GM23248 (cell line): ENCODE measurements around the gene ZNF708. TPM values are rescaled to one million over a fixed set of nuclear protein-coding genes. Genes with fewer than 3 reads are reported as not detected.
"Not testable (repeated sequence)": the region's sequence is repeated elsewhere in the genome, so short reads cannot be mapped to it uniquely, and the experiment has no call there.

Experiments
- DNase-seq: peaks from one replicate; pipeline ENCODE4 v3.0.0-alpha.2; 2015
- H2AFZ ChIP-seq: fragments of 200-600 bp; sonication (generic); 2 replicates; pipeline ENCODE4 v1.6.1; 2016; ENCODE audit warnings: antibody characterized with exemption
- H3F3A ChIP-seq: fragments of 200-600 bp; sonication (generic); 2 replicates; pipeline ENCODE4 v1.6.1; 2016; ENCODE audit warnings: mild to moderate bottlenecking, antibody characterized with exemption, mixed run types; ENCODE audit not compliant: insufficient read depth
- H3K27ac ChIP-seq: fragments of 200-600 bp; sonication (generic); 2 replicates; pipeline ENCODE4 v1.5.1; 2016; ENCODE audit warnings: mild to moderate bottlenecking
- H3K27me3 ChIP-seq: fragments of 200-600 bp; sonication (generic); replicated peaks from 2 replicates; pipeline ENCODE4 v1.6.1; 2016; ENCODE audit warnings: mild to moderate bottlenecking; ENCODE audit not compliant: insufficient read depth
- H3K36me3 ChIP-seq: fragments of 200-600 bp; sonication (generic); 2 replicates; pipeline ENCODE4 v1.6.1; 2016; ENCODE audit warnings: low read depth, mild to moderate bottlenecking
- H3K4me1 ChIP-seq: fragments of 200-600 bp; sonication (generic); 2 replicates; pipeline ENCODE4 v1.6.1; 2016; ENCODE audit warnings: mild to moderate bottlenecking; ENCODE audit not compliant: insufficient read depth
- H3K4me2 ChIP-seq: fragments of 200-600 bp; sonication (generic); one replicate; pipeline ENCODE4 v1.6.1; 2016; ENCODE audit warnings: mild to moderate bottlenecking; ENCODE audit not compliant: unreplicated experiment
- H3K4me3 ChIP-seq: fragments of 200-600 bp; sonication (generic); 2 replicates; pipeline ENCODE4 v1.5.1; 2016; ENCODE audit warnings: mild to moderate bottlenecking
- H3K79me2 ChIP-seq: fragments of 200-600 bp; sonication (generic); 2 replicates; pipeline ENCODE4 v1.6.1; 2016; ENCODE audit warnings: mild to moderate bottlenecking; ENCODE audit not compliant: insufficient read depth
- H3K9ac ChIP-seq: fragments of 200-600 bp; sonication (generic); 2 replicates; pipeline ENCODE4 v1.6.1; 2016; ENCODE audit warnings: mild to moderate bottlenecking
- H3K9me2 ChIP-seq: fragments of 200-600 bp; sonication (generic); 2 replicates; pipeline ENCODE4 v1.6.1; 2016; ENCODE audit warnings: mixed run types, mild to moderate bottlenecking, moderate library complexity; ENCODE audit not compliant: insufficient read depth
- H3K9me3 ChIP-seq: fragments of 200-600 bp; sonication (generic); one replicate; pipeline ENCODE4 v1.6.1; 2017; ENCODE audit warnings: low read depth
- H4K20me1 ChIP-seq: fragments of 200-600 bp; sonication (generic); 2 replicates; pipeline ENCODE4 v1.6.0; 2016; ENCODE audit not compliant: insufficient read depth
- EZH2 ChIP-seq: fragments of 200-600 bp; sonication (generic); IDR thresholded peaks from 2 replicates; pipeline ENCODE4 v1.6.1; 2018; ENCODE audit warnings: antibody characterized with exemption, mild to moderate bottlenecking; ENCODE audit not compliant: insufficient read depth, poor library complexity, severe bottlenecking
- EZH2phosphoT487 ChIP-seq: fragments of 200-600 bp; sonication (generic); IDR thresholded peaks from 2 replicates; pipeline ENCODE4 v1.6.1; 2018; ENCODE audit warnings: antibody characterized with exemption, moderate library complexity, mild to moderate bottlenecking, low read depth; ENCODE audit not compliant: insufficient read depth
- WGBS, 2 experiments: methylation state at CpG; one replicate each; pipeline ENCODE4 v1.1.6; 2015 to 2017; ENCODE audit warnings: low lambda C conversion rate in 2 of 2, low coverage in 1 of 2; ENCODE audit errors: missing lambda C conversion rate in 2 of 2; 5-methylcytosine and 5-hydroxymethylcytosine counted together
- in situ Hi-C: fragments of 300-500 bp; cut with MboI; formaldehyde crosslinking; loops from 2 replicates; pipeline ENCODE4 v1.15.0; 2020
- polyA plus RNA-seq: library from polyadenylated mRNA; unstranded; fragments of >200 nt; fragmentation: Nextera tagmentation; extraction: Ambion mirVana; gene quantifications from 2 replicates; pipeline ENCODE4 v1.2.1, GENCODE V29; 2016
- total RNA-seq: library from RNA; depleted of rRNA; stranded (reverse); fragments of >200 nt; shearing (Covaris generic); gene quantifications from 2 replicates; pipeline ENCODE4 v1.2.3, GENCODE V29; 2014

The ZNF708 gene
- total and polyA plus RNA-seq, 2 experiments from 2014 or later, result 2.1 to 3.0 TPM

DNA sequence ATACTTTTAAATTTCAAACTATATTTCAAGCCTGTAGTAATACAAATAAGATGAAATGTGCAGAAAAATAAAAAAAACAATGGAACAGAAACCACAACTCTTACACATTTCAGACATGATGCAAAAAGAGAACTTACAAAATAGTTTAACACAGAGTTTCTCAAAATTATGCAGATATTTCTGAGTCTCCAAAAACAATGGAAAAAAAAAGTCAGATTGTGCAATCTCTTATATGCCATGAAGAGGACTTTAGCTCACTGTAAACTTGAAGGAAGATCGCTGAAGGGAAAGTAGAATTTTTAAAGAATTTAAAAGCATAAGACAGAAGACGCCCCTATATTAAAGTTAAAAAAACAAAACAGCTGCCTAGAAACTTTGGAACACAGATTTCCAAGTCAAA is 20.4 kb downstream of the ZNF708 start:
- WGBS, 2 experiments, result 100% methylated on average over 2 of the region's 2 CpGs

GRCh38 chr19:21306881-21307479 is 22.2 kb downstream of the ZNF708 start:
- H3K4me3 ChIP-seq, in situ Hi-C loops, H3K4me1 ChIP-seq, H3K27me3 ChIP-seq, H3F3A ChIP-seq, H3K27ac ChIP-seq, H3K9me2 ChIP-seq, H3K4me2 ChIP-seq, H3K9me3 ChIP-seq, H4K20me1 ChIP-seq, H3K9ac ChIP-seq, H2AFZ ChIP-seq, DNase-seq: not testable (repeated sequence)
- Histone ChIP-seq H3K36me3 (peaks cover 45% of the 10 kb centered on the region), H3K79me2 (peaks cover 48% of the 10 kb centered on the region)
- 96 to 97% methylated on average over 3 of the region's 3 CpGs for WGBS, 2 experiments

More for the DNA sequence above, 20.4 kb downstream of the ZNF708 start:
- Histone ChIP-seq H2AFZ (no peak overlapping the region), H3K27me3 (no peaks in the 10 kb centered on the region), H3F3A (no peaks in the 10 kb centered on the region; the same call in 1 of the 2 replicates), H3K9ac (no peak overlapping the region), H3K9me3 (no peaks in the 10 kb centered on the region), H3K27ac (no peak overlapping the region), H3K4me3 (no peak overlapping the region), H3K9me2 (no peaks in the 10 kb centered on the region), H4K20me1 (no peaks in the 10 kb centered on the region), H3K36me3 (peaks cover 40% of the 10 kb centered on the region), H3K4me1 (no peaks in the 10 kb centered on the region), H3K79me2 (peaks cover 66% of the 10 kb centered on the region), H3K4me2 (no peak overlapping the region)
- TF ChIP-seq EZH2phosphoT487 (no peak), EZH2 (no peak)
- in situ Hi-C loops, result no loop called here
- no peak for DNase-seq

- H4K20me1 ChIP-seq, H3K27me3 ChIP-seq, DNase-seq, H3K4me1 ChIP-seq, H3K27ac ChIP-seq, H3K79me2 ChIP-seq, H3K9me2 ChIP-seq, H3K4me2 ChIP-seq, in situ Hi-C loops, H3F3A ChIP-seq, H3K4me3 ChIP-seq, H2AFZ ChIP-seq, H3K9ac ChIP-seq: not testable (repeated sequence)
- 100% methylated on average over 1 of the region's 1 CpG for WGBS, 2 experiments
- Histone ChIP-seq H3K9me3 (peaks cover 32% of the 10 kb centered on the region), H3K36me3 (peaks cover 84% of the 10 kb centered on the region)
Measured at GRCh38 chr19:21293768-21294167, 35.4 kb downstream of the ZNF708 start.

DNA sequence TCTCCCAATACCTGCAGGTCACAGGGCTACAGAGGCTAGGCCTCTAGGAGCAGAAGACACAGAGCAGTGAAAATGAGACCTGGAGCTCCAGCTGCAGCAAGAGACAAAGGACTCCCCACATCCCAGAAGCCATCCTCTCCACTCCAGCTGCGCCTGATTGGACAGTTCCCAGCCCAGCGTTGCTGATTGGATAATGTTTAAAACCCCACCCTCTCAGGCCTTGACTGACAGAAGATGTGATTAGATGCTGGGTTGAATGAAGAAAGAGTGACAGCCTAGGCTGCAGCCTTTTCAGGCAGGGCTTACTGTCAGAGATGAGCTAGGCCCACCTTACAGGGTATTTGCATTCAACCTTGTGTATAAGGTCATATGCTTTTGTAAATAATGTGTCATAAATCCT is 59.4 kb downstream of the ZNF708 start:
- Histone ChIP-seq H3K9me2 (no peaks in the 10 kb centered on the region), H3K4me2 (no peak overlapping the region), H3K27me3 (no peaks in the 10 kb centered on the region), H3K27ac (no peak overlapping the region), H3K36me3 (no peaks in the 10 kb centered on the region), H2AFZ (no peak overlapping the region), H3K4me1 (no peaks in the 10 kb centered on the region), H3K4me3 (no peak overlapping the region), H3K9me3 (no peaks in the 10 kb centered on the region), H3F3A (no peaks in the 10 kb centered on the region), H4K20me1 (no peaks in the 10 kb centered on the region), H3K79me2 (no peaks in the 10 kb centered on the region), H3K9ac (no peak overlapping the region)
- TF ChIP-seq EZH2phosphoT487 (no peak), EZH2 (no peak)
- in situ Hi-C loops, result no loop called here
- 35 to 41% methylated on average over 2 of the region's 2 CpGs for WGBS, 2 experiments
- DNase-seq, result no peak

- Histone ChIP-seq H3K4me2 (no peak overlapping the region), H3K9me3 (no peaks in the 10 kb centered on the region), H3K4me3 (no peak overlapping the region), H3K9ac (no peak overlapping the region), H3K79me2 (no peaks in the 10 kb centered on the region), H3K9me2 (no peaks in the 10 kb centered on the region), H3F3A (no peaks in the 10 kb centered on the region), H3K4me1 (no peaks in the 10 kb centered on the region), H3K27me3 (no peaks in the 10 kb centered on the region), H3K36me3 (no peaks in the 10 kb centered on the region), H3K27ac (no peak overlapping the region), H2AFZ (no peak overlapping the region), H4K20me1 (no peaks in the 10 kb centered on the region)
- no peak for TF ChIP-seq EZH2phosphoT487
- no peak for TF ChIP-seq EZH2
- 43 to 62% methylated on average over 10 to 12 of the region's 12 CpGs for WGBS, 2 experiments
- no peak for DNase-seq
- in situ Hi-C loops, result no loop called here
Measured at GRCh38 chr19:21264891-21265290, 64.3 kb downstream of the ZNF708 start.
